Natural killer cell (primary cell): ENCODE measurements around the gene ALDH7A1. TPM values are rescaled to one million over a fixed set of nuclear protein-coding genes. Genes with fewer than 3 reads are reported as not detected.

ENCODE experiments used
- ATAC-seq, 3 donors: fragments of 150-1000 bp in 2 of 3; fragments of 200-7000 bp in 1 of 3; cut with Tn5 transposase; 1 replicate in 1 of 3; 2 replicates in 2 of 3; pipeline ENCODE4 v1.10.0; 2021; ENCODE audit warnings: mild to moderate bottlenecking in 2 of 3, moderate library complexity in 2 of 3
- DNase-seq, 2 donors: peaks; one replicate each; pipeline versions ENCODE4 v3.0.0 to v3.0.0-alpha.2; 2013 to 2021; ENCODE audit warnings: mixed read lengths in 1 of 2
- H3K27ac ChIP-seq: one replicate; pipeline ENCODE4 v1.5.1; 2013; ENCODE audit warnings: mild to moderate bottlenecking, low read length
- H3K27me3 ChIP-seq: one replicate; pipeline ENCODE4 v1.6.1; 2013; ENCODE audit warnings: low read length; ENCODE audit not compliant: control insufficient read depth, insufficient read depth
- H3K36me3 ChIP-seq: one replicate; pipeline ENCODE4 v1.6.1; 2013; ENCODE audit warnings: low read length; ENCODE audit not compliant: control insufficient read depth, insufficient read depth
- H3K4me1 ChIP-seq: one replicate; pipeline ENCODE4 v1.6.1; 2013; ENCODE audit warnings: low read length; ENCODE audit not compliant: control insufficient read depth, insufficient read depth
- H3K4me3 ChIP-seq: one replicate; pipeline ENCODE4 v1.5.1; 2013; ENCODE audit warnings: low read length
- H3K9me3 ChIP-seq: one replicate; pipeline ENCODE4 v1.6.1; 2013; ENCODE audit warnings: low read length; ENCODE audit not compliant: control insufficient read depth, insufficient read depth
- H3K27ac Mint-ChIP-seq, 2 donors: one replicate each; pipeline ENCODE4 v1.8.0; 2022; ENCODE audit warnings: mild to moderate bottlenecking in 2 of 2, mixed read lengths in 2 of 2, moderate library complexity in 1 of 2
- H3K27me3 Mint-ChIP-seq, 2 donors: one replicate each; pipeline ENCODE4 v1.8.0; 2022; ENCODE audit warnings: low read depth in 2 of 2, mixed read lengths in 2 of 2
- H3K36me3 Mint-ChIP-seq: one replicate; pipeline ENCODE4 v1.8.0; 2022; ENCODE audit warnings: mixed read lengths
- H3K4me1 Mint-ChIP-seq, 2 donors: one replicate each; pipeline ENCODE4 v1.8.0; 2022; ENCODE audit warnings: mixed read lengths in 2 of 2
- H3K4me3 Mint-ChIP-seq: one replicate; pipeline ENCODE4 v1.8.0; 2022; ENCODE audit warnings: mild to moderate bottlenecking, moderate library complexity, mixed read lengths
- H3K9me3 Mint-ChIP-seq, 2 donors: one replicate each; pipeline ENCODE4 v1.8.0; 2022; ENCODE audit warnings: mixed read lengths in 2 of 2
- WGBS: methylation state at CpG from one replicate; pipeline ENCODE4 v1.1.7; 2013; ENCODE audit warnings: missing lambda C conversion rate; ENCODE audit not compliant: insufficient coverage; 5-methylcytosine and 5-hydroxymethylcytosine counted together
- intact Hi-C: fragments of 100-400 bp; cut with micrococcal nuclease; formaldehyde crosslinking; loops from one replicate; pipeline ENCODE4 v1.14.2; 2022
- total RNA-seq, 4 donors: library from RNA; stranded (reverse); fragments of 120-200 nt in 1 of 4; gene quantifications; one replicate each; pipeline versions ENCODE4 v1.2.3 to v1.2.4, GENCODE V29; 2013 to 2022
- TF ChIP-seq, protein P1 (sequence below): fragments of 200-600 bp; IDR thresholded peaks from one replicate; pipeline ENCODE4 v1.8.0; 2022; ENCODE audit warnings: antibody characterized with exemption

The ALDH7A1 gene
- total RNA-seq, 3 donors from 2014 or later (not counting 1 experiment from before 2014, with no cell fraction given), result 0.66 to 1.3 (median 1.2) TPM

DNA sequence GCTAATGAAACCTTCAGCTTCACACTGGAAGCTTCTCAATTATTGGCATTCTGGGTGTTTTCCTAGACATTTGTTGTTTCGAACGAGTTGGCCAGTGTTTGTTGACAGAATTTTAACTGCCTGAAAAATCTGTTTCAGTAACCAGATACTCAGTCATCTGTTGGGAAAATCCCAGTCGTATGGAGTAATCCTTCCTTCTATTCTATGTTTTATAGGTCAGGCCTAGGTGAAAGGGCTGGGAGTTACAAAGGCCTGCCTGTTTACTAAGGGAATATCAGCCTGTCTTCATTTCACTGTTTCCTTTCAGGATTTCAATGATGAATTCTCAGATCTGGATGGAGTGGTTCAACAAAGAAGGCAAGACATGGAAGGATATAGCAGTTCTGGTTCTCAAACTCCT is 111.9 kb downstream of the ALDH7A1 start:
- peaks cover 42% of the 10 kb centered on the region for H3K36me3 Mint-ChIP-seq

DNA sequence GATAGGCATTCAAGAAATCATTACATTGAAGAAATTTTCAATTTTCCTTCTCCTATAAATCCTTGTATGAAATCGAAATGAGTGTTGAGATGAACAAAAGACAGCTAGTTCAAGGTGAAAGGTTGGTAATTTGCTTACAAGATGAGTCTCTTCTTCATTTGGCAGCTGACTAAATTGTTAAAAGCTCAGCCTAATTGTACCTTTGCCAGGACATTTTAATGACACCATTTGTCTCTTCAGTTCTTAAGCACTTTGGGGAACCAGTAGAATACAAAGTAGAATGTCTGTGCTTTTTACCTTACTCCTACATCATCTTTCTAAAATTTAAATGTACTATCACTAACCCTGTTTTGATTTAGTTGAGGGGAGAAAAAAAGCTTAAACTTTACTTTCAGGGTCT is 112.4 kb downstream of the ALDH7A1 start:
- H3K27me3 ChIP-seq, result no peaks in the 10 kb centered on the region
- H3K36me3 ChIP-seq, result peaks cover 33% of the 10 kb centered on the region
- ATAC-seq (no peak), DNase-seq (no peak)
- no peak overlapping the region for H3K27ac Mint-ChIP-seq
- H3K4me1 Mint-ChIP-seq, result no peaks in the 10 kb centered on the region
- no peak overlapping the region for H3K4me3 Mint-ChIP-seq
- H3K9me3 Mint-ChIP-seq, result no peaks in the 10 kb centered on the region
- H3K4me1 ChIP-seq, result no peaks in the 10 kb centered on the region
- no CpG with 5 or more reads among the region's 1 CpG for WGBS
- intact Hi-C loops, result no loop called here
- no peaks in the 10 kb centered on the region for H3K27me3 Mint-ChIP-seq
- H3K27ac ChIP-seq, result no peak overlapping the region
- H3K9me3 ChIP-seq, result no peaks in the 10 kb centered on the region
- TF ChIP-seq, protein P1, sequence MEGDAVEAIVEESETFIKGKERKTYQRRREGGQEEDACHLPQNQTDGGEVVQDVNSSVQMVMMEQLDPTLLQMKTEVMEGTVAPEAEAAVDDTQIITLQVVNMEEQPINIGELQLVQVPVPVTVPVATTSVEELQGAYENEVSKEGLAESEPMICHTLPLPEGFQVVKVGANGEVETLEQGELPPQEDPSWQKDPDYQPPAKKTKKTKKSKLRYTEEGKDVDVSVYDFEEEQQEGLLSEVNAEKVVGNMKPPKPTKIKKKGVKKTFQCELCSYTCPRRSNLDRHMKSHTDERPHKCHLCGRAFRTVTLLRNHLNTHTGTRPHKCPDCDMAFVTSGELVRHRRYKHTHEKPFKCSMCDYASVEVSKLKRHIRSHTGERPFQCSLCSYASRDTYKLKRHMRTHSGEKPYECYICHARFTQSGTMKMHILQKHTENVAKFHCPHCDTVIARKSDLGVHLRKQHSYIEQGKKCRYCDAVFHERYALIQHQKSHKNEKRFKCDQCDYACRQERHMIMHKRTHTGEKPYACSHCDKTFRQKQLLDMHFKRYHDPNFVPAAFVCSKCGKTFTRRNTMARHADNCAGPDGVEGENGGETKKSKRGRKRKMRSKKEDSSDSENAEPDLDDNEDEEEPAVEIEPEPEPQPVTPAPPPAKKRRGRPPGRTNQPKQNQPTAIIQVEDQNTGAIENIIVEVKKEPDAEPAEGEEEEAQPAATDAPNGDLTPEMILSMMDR, result no peak
- peaks cover 37% of the 10 kb centered on the region for H3K36me3 Mint-ChIP-seq
- no peak overlapping the region for H3K4me3 ChIP-seq

More for the DNA sequence above, 111.9 kb downstream of the ALDH7A1 start:
- Mint-ChIP-seq H3K4me3 (no peak overlapping the region), H3K27ac (no peak overlapping the region), H3K4me1 (no peaks in the 10 kb centered on the region), H3K27me3 (no peaks in the 10 kb centered on the region), H3K9me3 (no peaks in the 10 kb centered on the region)
- 90% methylated on average over 3 of the region's 3 CpGs for WGBS
- Histone ChIP-seq H3K27me3 (no peaks in the 10 kb centered on the region), H3K36me3 (peaks cover 39% of the 10 kb centered on the region), H3K4me1 (no peaks in the 10 kb centered on the region), H3K27ac (no peak overlapping the region), H3K9me3 (no peaks in the 10 kb centered on the region), H3K4me3 (no peak overlapping the region)
- ATAC-seq, result no peak
- intact Hi-C loops, result no loop called here
- TF ChIP-seq, protein P1, result no peak
- DNase-seq, result no peak

DNA sequence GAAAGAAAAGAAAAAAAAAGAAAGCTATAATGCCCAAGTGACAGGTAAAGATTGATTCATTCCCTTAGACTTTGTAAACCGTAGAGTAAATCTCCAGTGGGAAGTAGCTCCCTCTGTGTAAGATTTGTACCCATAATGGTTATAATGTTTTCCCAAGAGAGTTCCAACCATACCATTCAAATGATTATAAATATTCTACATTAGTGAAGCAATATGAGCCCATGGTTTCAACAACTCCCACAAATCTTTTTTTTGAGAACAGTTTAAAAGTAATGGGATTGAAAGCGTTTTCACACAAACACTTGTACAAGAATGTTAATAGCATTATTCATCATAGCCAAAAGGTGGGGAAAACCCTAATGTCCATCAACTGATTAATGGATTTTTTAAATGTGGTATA is 113.8 kb downstream of the ALDH7A1 start:
- Mint-ChIP-seq H3K4me1 (no peaks in the 10 kb centered on the region), H3K36me3 (peaks cover 23% of the 10 kb centered on the region), H3K9me3 (no peaks in the 10 kb centered on the region), H3K27ac (no peak overlapping the region), H3K27me3 (no peaks in the 10 kb centered on the region), H3K4me3 (no peak overlapping the region)
- Histone ChIP-seq H3K4me3 (no peak overlapping the region), H3K36me3 (peaks cover 24% of the 10 kb centered on the region), H3K9me3 (no peaks in the 10 kb centered on the region), H3K27ac (no peak overlapping the region), H3K4me1 (no peaks in the 10 kb centered on the region), H3K27me3 (no peaks in the 10 kb centered on the region)
- DNase-seq, result no peak
- TF ChIP-seq, protein P1, result no peak
- intact Hi-C loops, result no loop called here
- WGBS, result 100% methylated on average over 1 of the region's 2 CpGs
- ATAC-seq, result no peak

Other genes starting within 250 kb of the ALDH7A1 start
- gene GRAMD2B, start 171.8 kb downstream of the ALDH7A1 start, total RNA-seq, result 10 to 100 TPM in 1 of 3 donors, 1 to 10 TPM in 2; 9.2 to 15.4 (median 10.0) TPM
- gene PHAX, start 5.7 kb upstream of the ALDH7A1 start, total RNA-seq, result 10 to 100 TPM; 39.2 to 43.6 (median 40.0) TPM
- 10 to 100 TPM; 31.2 to 57.8 (median 37.3) TPM for gene LMNB1, start 181.9 kb upstream of the ALDH7A1 start, total RNA-seq